ENCODE data around the gene CSNK1D.

The CSNK1D gene

GRCh38 chr17:82226809-82227628 lies 46.5 kb downstream of the CSNK1D start:
- DNase-seq: no peak

- DNase-seq: no peak
These were observed 47.2 kb downstream of the CSNK1D start for GRCh38 chr17:82226146-82226808.

GRCh38 chr17:82225368-82226029 lies 48.0 kb downstream of the CSNK1D start:
- no peak for DNase-seq

- no peak for DNase-seq
These were observed 48.8 kb downstream of the CSNK1D start for GRCh38 chr17:82224666-82225065.

- DNase-seq: no peak
These were observed 50.0 kb downstream of the CSNK1D start for GRCh38 chr17:82223517-82223916.

GRCh38 chr17:82222816-82223215 lies 50.7 kb downstream of the CSNK1D start:
- no peak for DNase-seq

- DNase-seq: no peak
These were observed 52.1 kb downstream of the CSNK1D start for GRCh38 chr17:82221341-82221902.

GRCh38 chr17:82219753-82220709 lies 53.5 kb downstream of the CSNK1D start:
- DNase-seq: no peak

- DNase-seq: no peak
These were observed 54.4 kb downstream of the CSNK1D start for GRCh38 chr17:82219083-82219482.

- DNase-seq: no peak
These were observed 55.0 kb downstream of the CSNK1D start for GRCh38 chr17:82218349-82219075.

- no peak for DNase-seq
These were observed 55.8 kb downstream of the CSNK1D start for GRCh38 chr17:82217530-82218204.

GRCh38 chr17:82217120-82217529 lies 56.4 kb downstream of the CSNK1D start:
- DNase-seq: no peak

- DNase-seq: no peak
These were observed 57.0 kb downstream of the CSNK1D start for GRCh38 chr17:82216301-82217119.

- no peak for DNase-seq
These were observed 57.6 kb downstream of the CSNK1D start for GRCh38 chr17:82215972-82216300.

- no peak for DNase-seq
These were observed 58.2 kb downstream of the CSNK1D start for GRCh38 chr17:82215095-82215971.

GRCh38 chr17:82214012-82214628 lies 59.4 kb downstream of the CSNK1D start:
- no peak for DNase-seq

GRCh38 chr17:82213251-82214011 lies 60.1 kb downstream of the CSNK1D start:
- DNase-seq: no peak
